ENCODE measurements around the gene KAZN.

GRCh38 chr1:14973773-14974172 is 375.3 kb downstream of the KAZN start:
- TF ChIP-seq CTCF (IDR thresholded peaks at IDR 0.05) (no peak), EP300 (IDR thresholded peaks at IDR 0.05) (no peak)
